MG63 (cell line): ENCODE results near the gene SETBP1. TPM values are rescaled to one million over a fixed set of nuclear protein-coding genes. Genes with fewer than 3 reads are reported as not detected.

Experiments used
- DNase-seq: peaks from one replicate; pipeline ENCODE4 v3.0.0-alpha.2; 2020
- H3K27me3 ChIP-seq: fragments of 250-450 bp; sonication (Bioruptor Pico); 2 replicates; pipeline ENCODE4 v1.5.1; 2020; ENCODE audit warnings: mild to moderate bottlenecking, moderate library complexity
- H3K36me3 ChIP-seq: fragments of 250-450 bp; sonication (Bioruptor Pico); 2 replicates; pipeline ENCODE4 v1.5.1; 2020; ENCODE audit warnings: mild to moderate bottlenecking, moderate library complexity
- H3K4me3 ChIP-seq: fragments of 250-450 bp; sonication (Bioruptor Pico); 2 replicates; pipeline ENCODE4 v1.5.1; 2020; ENCODE audit warnings: mild to moderate bottlenecking, moderate library complexity
- H3K9me3 ChIP-seq: fragments of 250-450 bp; sonication (Bioruptor Pico); 2 replicates; pipeline ENCODE4 v1.5.1; 2020; ENCODE audit warnings: mild to moderate bottlenecking, moderate library complexity
- total RNA-seq: library from RNA; depleted of rRNA; stranded (reverse); fragments of >200 nt; shearing (Covaris generic); gene quantifications from 2 replicates; pipeline ENCODE4 v1.2.3, GENCODE V29; 2014; ENCODE audit warnings: low replicate concordance

The SETBP1 gene
- total RNA-seq, 1 experiment from 2014 or later = not detected

GRCh38 chr18:45109706-45110105 is 429.0 kb downstream of the SETBP1 start:
- DNase-seq = no peak
- Histone ChIP-seq H3K9me3 (no peaks in the 10 kb centered on the region; the same call in 1 of the 2 replicates), H3K4me3 (no peak overlapping the region), H3K27me3 (no peaks in the 10 kb centered on the region), H3K36me3 (no peaks in the 10 kb centered on the region)

GRCh38 chr18:45110577-45111501 is 430.2 kb downstream of the SETBP1 start:
- Histone ChIP-seq H3K27me3 (no peaks in the 10 kb centered on the region), H3K4me3 (no peak overlapping the region), H3K36me3 (no peaks in the 10 kb centered on the region), H3K9me3 (no peaks in the 10 kb centered on the region; the same call in 1 of the 2 replicates)
- DNase-seq = peak; percentile 58

- no peak for DNase-seq
- H3K36me3 ChIP-seq = no peaks in the 10 kb centered on the region
- no peaks in the 10 kb centered on the region; the same call in 1 of the 2 replicates for H3K9me3 ChIP-seq
- H3K4me3 ChIP-seq = no peak overlapping the region
- H3K27me3 ChIP-seq = no peaks in the 10 kb centered on the region
Observed at GRCh38 chr18:45111502-45111848, 430.8 kb downstream of the SETBP1 start.

- no peak overlapping the region for H3K4me3 ChIP-seq
- H3K27me3 ChIP-seq = peaks cover 2% of the 10 kb centered on the region
- no peak for DNase-seq
- no peaks in the 10 kb centered on the region for H3K36me3 ChIP-seq
- no peaks in the 10 kb centered on the region; the same call in 1 of the 2 replicates for H3K9me3 ChIP-seq
Observed at GRCh38 chr18:45112682-45113081, 432.0 kb downstream of the SETBP1 start.

- DNase-seq = no peak
- H3K9me3 ChIP-seq = no peaks in the 10 kb centered on the region; the same call in 1 of the 2 replicates
- H3K27me3 ChIP-seq = peaks cover 3% of the 10 kb centered on the region
- no peak overlapping the region for H3K4me3 ChIP-seq
- no peaks in the 10 kb centered on the region for H3K36me3 ChIP-seq
Observed at GRCh38 chr18:45116116-45116515, 435.4 kb downstream of the SETBP1 start.
